ENCODE results near the gene MSI1.

Gene MSI1

DNA sequence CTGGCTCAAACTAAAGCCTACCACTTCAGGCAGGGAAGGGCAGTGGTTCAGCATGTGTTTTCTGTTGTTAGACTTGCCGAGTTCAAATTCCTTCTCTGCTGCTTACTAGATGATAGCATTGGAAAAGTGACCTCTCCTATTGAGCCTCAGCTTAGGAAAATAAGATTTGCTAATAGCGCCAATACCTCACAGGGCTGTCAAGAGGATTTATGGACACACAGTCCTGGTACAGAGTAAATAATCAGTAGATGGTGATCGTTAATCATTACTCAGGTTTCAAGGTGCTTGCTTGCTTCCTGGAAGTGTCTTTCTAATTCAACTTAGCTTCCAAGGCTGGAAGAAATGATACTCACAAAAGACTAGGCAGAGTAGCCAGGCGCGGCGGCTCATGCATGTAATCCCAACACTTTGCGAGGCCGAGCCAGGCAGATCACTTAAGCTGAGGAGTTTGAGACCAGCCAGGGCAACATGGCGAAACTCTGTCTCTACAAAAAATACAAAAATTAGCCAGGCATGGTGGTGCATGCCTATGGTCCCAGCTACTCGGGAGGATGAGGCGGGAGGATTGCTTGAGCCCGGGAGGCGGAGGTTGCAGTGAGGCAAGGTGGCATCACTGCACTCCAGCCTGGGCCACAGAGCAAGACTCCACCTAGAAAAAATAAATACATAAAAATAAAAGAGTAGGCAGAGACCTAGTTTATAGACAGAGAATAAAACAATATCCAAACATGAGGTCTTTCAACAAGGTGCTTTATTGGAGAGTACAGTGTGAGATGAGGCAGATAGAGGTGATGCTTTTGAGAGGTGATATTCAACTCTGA is 47.4 kb downstream of the MSI1 start:
- DNase-seq (ENCODE audit: low read depth): no peak

DNA sequence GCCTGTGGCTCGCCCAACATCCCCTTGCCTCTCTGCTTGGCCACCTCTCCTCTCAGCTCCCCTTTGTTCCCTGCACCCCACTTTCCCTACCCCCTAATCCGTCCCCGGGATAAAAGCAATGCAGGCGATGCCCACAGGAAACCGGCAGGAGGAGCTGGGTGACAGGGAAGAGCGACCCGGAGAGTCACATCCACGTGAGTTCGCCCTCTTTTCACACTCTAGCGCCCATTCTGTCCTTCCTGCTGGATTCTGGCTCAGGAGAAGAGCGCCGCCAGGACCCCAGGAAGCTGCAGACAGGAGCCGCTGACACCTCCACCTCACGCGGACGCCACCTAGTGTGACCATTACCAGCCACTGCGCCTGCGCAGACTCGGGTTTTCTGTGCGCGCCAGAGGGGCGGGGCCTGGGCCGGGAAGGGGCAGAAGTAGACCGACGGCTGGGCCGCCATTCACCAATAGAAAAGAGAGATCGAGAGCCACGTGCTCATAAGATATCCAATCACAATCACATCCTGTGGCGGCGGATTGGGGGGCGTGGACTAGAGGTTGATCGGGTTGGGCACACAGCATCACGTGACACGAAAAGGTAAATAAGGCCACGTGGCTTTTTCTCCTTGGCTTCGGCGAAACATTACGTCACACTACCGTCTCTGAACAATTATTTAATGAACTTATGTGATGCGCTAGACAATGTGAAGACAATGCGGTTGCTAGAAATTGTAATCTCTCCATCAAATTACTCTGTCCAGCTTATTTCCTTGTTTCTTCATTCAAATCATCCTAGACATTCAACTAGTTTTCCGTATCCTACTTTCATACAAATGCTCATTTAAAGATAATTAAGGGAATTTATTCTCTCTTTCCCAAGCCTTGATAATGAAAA is 51.5 kb downstream of the MSI1 start:
- peak; percentile 100 for DNase-seq (ENCODE audit: low read depth)

DNA sequence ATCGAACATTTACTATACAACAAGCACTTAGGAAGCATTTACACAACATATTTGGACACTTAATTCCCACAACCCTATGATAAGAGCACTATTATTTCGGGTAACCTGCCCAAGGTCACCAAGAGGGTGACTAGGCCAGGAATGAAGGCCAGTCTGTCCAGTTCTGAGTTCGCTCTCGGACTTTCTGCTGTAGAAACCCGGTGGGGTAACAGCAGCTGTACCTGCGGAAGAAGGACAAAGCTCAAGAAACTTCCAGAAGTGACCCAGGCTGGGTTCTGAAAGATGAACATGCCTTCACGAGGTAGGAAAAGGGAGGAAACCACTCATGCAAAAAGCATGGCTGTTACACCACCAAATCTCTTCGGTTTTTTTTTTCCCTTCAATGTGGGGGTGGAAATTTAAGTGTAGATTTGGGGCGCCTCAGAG is 52.2 kb downstream of the MSI1 start:
- DNase-seq (ENCODE audit: low read depth): no peak

- DNase-seq (ENCODE audit: low read depth): no peak
Observed at GRCh38 chr12:120314220-120314619, 54.7 kb downstream of the MSI1 start.

DNA sequence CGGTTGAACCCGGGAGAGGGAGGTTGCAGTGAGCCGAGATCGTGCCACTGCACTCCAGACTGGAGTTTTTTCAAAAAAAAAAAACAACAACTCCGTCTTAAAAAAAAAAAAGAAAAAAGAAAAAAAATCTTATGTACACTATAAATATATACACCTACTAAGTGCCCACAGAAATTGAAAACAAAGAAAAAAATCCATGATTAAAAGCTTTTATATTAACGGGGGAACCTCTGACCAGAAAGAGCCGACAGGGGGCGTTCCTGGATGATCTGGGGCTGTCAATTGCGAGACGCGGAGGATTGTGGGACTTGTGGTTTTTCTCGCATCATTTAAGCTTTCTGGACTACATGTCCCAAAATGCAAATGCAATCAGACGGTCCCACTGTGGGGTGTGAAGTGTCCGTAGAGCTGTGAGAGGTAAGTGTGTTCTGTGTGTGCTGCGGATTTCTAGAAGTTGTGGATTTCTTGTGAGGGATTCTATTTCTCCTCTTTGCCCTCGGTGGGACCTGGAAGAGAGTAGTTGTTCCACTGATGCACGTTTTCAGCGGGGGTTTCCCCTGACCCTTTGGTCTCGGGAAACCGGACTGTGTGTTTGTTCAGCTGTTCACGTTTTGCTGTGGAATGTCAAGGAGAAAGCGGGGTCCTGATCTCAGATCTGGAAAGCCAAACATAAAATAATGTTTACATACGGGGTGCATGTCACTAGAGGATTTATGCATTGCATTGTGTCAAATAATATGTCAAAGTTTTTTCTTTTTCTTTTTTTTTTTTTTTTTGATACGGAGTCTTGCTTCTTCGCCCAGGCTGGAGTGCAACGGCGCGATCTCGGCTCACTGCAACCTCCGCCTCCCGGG is 66.8 kb downstream of the MSI1 start, which contains the start of gene SIRT4:
Gene SIRT4 (plus strand): TSS at position 360 of the 854 bp plus-strand sequence. CDS start 1,241 bp downstream, outside the sequence.
- peak; percentile 87 for DNase-seq (ENCODE audit: low read depth)

DNA sequence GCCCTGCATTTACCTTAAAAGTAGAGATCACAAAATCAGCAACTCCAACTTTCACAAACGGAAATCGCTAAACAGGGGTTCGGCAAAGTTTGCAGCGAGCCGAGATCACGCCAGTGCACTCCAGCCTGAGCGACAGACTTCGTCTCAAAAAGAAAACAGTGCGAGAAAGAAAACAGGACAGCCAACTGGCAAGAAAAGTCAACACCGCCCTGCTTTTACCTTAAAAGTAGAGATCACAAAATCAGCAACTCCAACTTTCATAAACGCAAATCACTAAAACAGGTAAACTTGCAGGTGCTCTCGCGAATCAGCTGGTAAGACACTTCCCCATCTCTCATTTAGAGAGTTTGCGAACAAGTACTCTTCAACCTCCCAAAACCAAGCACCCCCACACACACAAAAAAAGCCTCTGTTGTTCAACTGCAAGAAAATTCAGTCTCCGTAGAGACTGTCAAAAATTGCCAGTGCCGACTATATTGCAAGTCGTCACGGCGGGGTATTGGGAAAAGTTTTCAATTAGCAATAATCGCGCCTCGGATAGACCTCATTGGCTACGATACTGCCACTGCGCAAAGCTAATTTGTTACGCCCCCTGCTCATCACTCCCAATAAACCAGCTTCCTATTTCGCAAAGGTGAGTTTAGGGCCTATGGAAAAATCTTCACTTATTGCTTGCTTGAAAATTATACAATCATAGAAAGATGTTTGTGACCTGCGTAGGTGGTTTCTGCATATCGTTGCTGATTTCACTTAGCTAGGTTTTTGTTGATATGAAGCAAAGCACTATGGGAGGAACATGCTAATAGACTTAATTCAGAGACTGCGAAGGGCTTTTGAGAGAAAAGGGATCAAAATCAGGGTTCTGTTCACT is 76.1 kb downstream of the MSI1 start, which contains the start of gene RNU4-1:
Gene RNU4-1 (minus strand): TSS at position 577 of the 871 bp plus-strand sequence.
- DNase-seq (ENCODE audit: low read depth): peak; percentile 56

DNA sequence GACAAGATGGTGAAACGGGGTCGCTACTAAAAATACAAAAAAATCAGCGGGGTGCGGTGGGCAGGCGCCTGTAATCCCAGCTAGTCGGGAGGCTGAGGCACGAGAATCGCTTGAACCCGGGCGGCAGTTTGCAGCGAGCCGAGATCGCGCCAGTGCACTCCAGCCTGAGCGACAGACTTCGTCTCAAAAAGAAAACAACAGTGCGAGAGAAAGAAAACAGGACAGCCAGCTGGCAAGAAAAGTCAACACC is 76.6 kb downstream of the MSI1 start:
- no peak for DNase-seq (ENCODE audit: low read depth)
